IMR-90 (cell line): ENCODE results near the gene MEOX2. TPM values are rescaled to one million over a fixed set of nuclear protein-coding genes. Genes with fewer than 3 reads are reported as not detected.

ENCODE experiments used
- ATAC-seq: fragments of 200-7000 bp; cut with Tn5 transposase; 2 replicates; pipeline ENCODE4 v1.9.1; 2020; ENCODE audit warnings: low read depth, mild to moderate bottlenecking, moderate library complexity
- BruUV-seq: library from RNA; stranded (reverse); fragments of 400-500 nt; replicated peaks from 2 replicates; lab custom pipeline; 2021; lab: Mats Ljungman, UMichigan
- CTCF ChIA-PET: fragments of 300-600 bp; formaldehyde crosslinking; extraction: SDS; loops from one replicate; lab custom pipeline; 2021; ENCODE audit warnings: antibody characterized with exemption; lab: Yijun Ruan, JAX
- POLR2A ChIA-PET: fragments of 300-600 bp; sonication (Branson Sonifier 250); formaldehyde crosslinking; loops from one replicate; lab custom pipeline; 2022; ENCODE audit warnings: antibody characterized with exemption; ENCODE audit not compliant: unreplicated experiment; lab: Charles Lee
- DNase-seq: peaks from one replicate; pipeline ENCODE4 v3.0.0; 2013
- H2AFZ ChIP-seq: replicated peaks from 2 replicates; pipeline ENCODE3; 2013; ENCODE audit warnings: low read length, mild to moderate bottlenecking; ENCODE audit not compliant: poor library complexity
- H2AK5ac ChIP-seq: 2 replicates; pipeline ENCODE4 v1.6.1; 2013; ENCODE audit warnings: low read depth, low read length, inconsistent platforms
- H2AK9ac ChIP-seq: replicated peaks from 2 replicates; pipeline ENCODE3; 2013; ENCODE audit warnings: mild to moderate bottlenecking, low read depth, low read length, moderate library complexity; ENCODE audit not compliant: poor library complexity
- H2BK120ac ChIP-seq: 2 replicates; pipeline ENCODE4 v1.6.1; 2013; ENCODE audit warnings: low read depth, low read length, inconsistent platforms
- H2BK15ac ChIP-seq: 3 replicates; pipeline ENCODE4 v1.6.1; 2013; ENCODE audit warnings: low read depth, low read length, inconsistent platforms
- H2BK20ac ChIP-seq: 2 replicates; pipeline ENCODE4 v1.6.1; 2013; ENCODE audit warnings: low read depth, mild to moderate bottlenecking, inconsistent platforms, low read length, moderate library complexity
- H2BK5ac ChIP-seq: 2 replicates; pipeline ENCODE4 v1.6.1; 2013; ENCODE audit warnings: mild to moderate bottlenecking, low read depth, low read length, inconsistent platforms; ENCODE audit not compliant: poor library complexity, severe bottlenecking
- H3K14ac ChIP-seq: replicated peaks from 2 replicates; pipeline ENCODE4 v1.6.1; 2013; ENCODE audit warnings: low read depth, low read length, inconsistent platforms
- H3K18ac ChIP-seq: 2 replicates; pipeline ENCODE4 v1.6.1; 2013; ENCODE audit warnings: low read depth, low read length, control low read depth
- H3K23ac ChIP-seq: 2 replicates; pipeline ENCODE4 v1.6.1; 2013; ENCODE audit warnings: low read depth, low read length, inconsistent platforms
- H3K27ac ChIP-seq: 2 replicates; pipeline ENCODE4 v1.5.1; 2013; ENCODE audit warnings: mild to moderate bottlenecking, control low read depth, low read length; ENCODE audit not compliant: insufficient read depth
- H3K27me3 ChIP-seq: 2 replicates; pipeline ENCODE4 v1.6.1; 2013; ENCODE audit warnings: low read length; ENCODE audit not compliant: control insufficient read depth, insufficient read depth
- H3K36me3 ChIP-seq: 2 replicates; pipeline ENCODE4 v1.6.1; 2013; ENCODE audit warnings: low read length, mixed read lengths; ENCODE audit not compliant: control insufficient read depth, insufficient read depth
- H3K4ac ChIP-seq: 2 replicates; pipeline ENCODE4 v1.6.1; 2013; ENCODE audit warnings: low read depth, low read length, inconsistent platforms
- H3K4me1 ChIP-seq: 2 replicates; pipeline ENCODE4 v1.6.1; 2013; ENCODE audit warnings: low read length, mixed read lengths; ENCODE audit not compliant: control insufficient read depth, insufficient read depth
- H3K4me2 ChIP-seq: 2 replicates; pipeline ENCODE4 v1.6.1; 2013; ENCODE audit warnings: low read depth, mild to moderate bottlenecking, control low read depth, low read length, moderate library complexity
- H3K4me3 ChIP-seq: 2 replicates; pipeline ENCODE4 v1.5.1; 2013; ENCODE audit warnings: low read depth, mild to moderate bottlenecking, control low read depth, low read length, moderate library complexity; ENCODE audit not compliant: insufficient read depth
- H3K56ac ChIP-seq: 2 replicates; pipeline ENCODE4 v1.6.1; 2013; ENCODE audit warnings: low read length, inconsistent platforms; ENCODE audit not compliant: insufficient read depth; ENCODE audit errors: extremely low read depth
- H3K79me1 ChIP-seq, 2 experiments: 2 replicates each; pipeline ENCODE4 v1.6.1; 2013; ENCODE audit warnings: low read length in 2 of 2, inconsistent platforms in 1 of 2, low read depth in 1 of 2
- H3K9ac ChIP-seq: 2 replicates; pipeline ENCODE4 v1.6.1; 2013; ENCODE audit warnings: low read depth, low read length, control low read depth
- H3K9me1 ChIP-seq: 2 replicates; pipeline ENCODE4 v1.6.1; 2013; ENCODE audit warnings: low read length, inconsistent platforms; ENCODE audit not compliant: insufficient read depth
- H3K9me3 ChIP-seq: 2 replicates; pipeline ENCODE4 v1.6.1; 2013; ENCODE audit warnings: low read length; ENCODE audit not compliant: control insufficient read depth, insufficient read depth
- H4K20me1 ChIP-seq: 2 replicates; pipeline ENCODE4 v1.6.1; 2013; ENCODE audit warnings: low read length, inconsistent platforms; ENCODE audit not compliant: insufficient read depth
- H4K5ac ChIP-seq: 2 replicates; pipeline ENCODE4 v1.6.1; 2013; ENCODE audit warnings: mild to moderate bottlenecking, low read depth, low read length, control low read depth
- H4K8ac ChIP-seq, 2 experiments: 2 replicates each; pipeline ENCODE4 v1.6.1; 2013; ENCODE audit warnings: low read depth in 2 of 2, low read length in 2 of 2, control low read depth in 1 of 2, inconsistent platforms in 1 of 2
- H4K91ac ChIP-seq: 2 replicates; pipeline ENCODE4 v1.6.1; 2013; ENCODE audit warnings: low read depth, low read length, inconsistent platforms; ENCODE audit not compliant: insufficient read depth
- CEBPB ChIP-seq: IDR thresholded peaks from 2 replicates; pipeline ENCODE4 v1.6.1; 2012; ENCODE audit warnings: low read depth, low read length, improper control_type of control experiment
- CHD1 ChIP-seq: IDR thresholded peaks from 2 replicates; pipeline ENCODE4 v1.6.1; 2012; ENCODE audit warnings: low read depth, low read length, improper control_type of control experiment
- CTCF ChIP-seq: conservative IDR thresholded peaks from 2 replicates; pipeline ENCODE4 v1.5.1; 2012; ENCODE audit warnings: mild to moderate bottlenecking, low read depth, low read length, improper control_type of control experiment
- ELK1 ChIP-seq: fragments of 150-350 bp; IDR thresholded peaks from 2 replicates; pipeline ENCODE4 v1.6.1; 2016; ENCODE audit warnings: low read depth, mild to moderate bottlenecking, low read length, moderate library complexity, borderline replicate concordance
- FOS ChIP-seq: fragments of 150-350 bp; IDR thresholded peaks from 2 replicates; pipeline ENCODE4 v1.6.1; 2016; ENCODE audit warnings: low read depth, low read length
- MAFK ChIP-seq: IDR thresholded peaks from 2 replicates; pipeline ENCODE4 v1.6.1; 2012; ENCODE audit warnings: low read depth, low read length, improper control_type of control experiment
- MXI1 ChIP-seq: IDR thresholded peaks from 2 replicates; pipeline ENCODE4 v1.6.1; 2012; ENCODE audit warnings: low read depth, mild to moderate bottlenecking, low read length, moderate library complexity, borderline replicate concordance
- NFE2L2 ChIP-seq: fragments of 150-350 bp; IDR thresholded peaks from 2 replicates; pipeline ENCODE4 v1.6.1; 2016; ENCODE audit warnings: low read depth, mild to moderate bottlenecking, low read length
- RCOR1 ChIP-seq: IDR thresholded peaks from 2 replicates; pipeline ENCODE4 v1.6.1; 2012; ENCODE audit warnings: mild to moderate bottlenecking, low read length, improper control_type of control experiment; ENCODE audit not compliant: insufficient replicate concordance
- RFX5 ChIP-seq: IDR thresholded peaks from 2 replicates; pipeline ENCODE4 v1.8.0; 2012; ENCODE audit warnings: low read depth, mild to moderate bottlenecking, low read length, moderate library complexity
- SMC3 ChIP-seq: fragments of 150-350 bp; IDR thresholded peaks from 2 replicates; pipeline ENCODE4 v1.6.1; 2016; ENCODE audit warnings: low read depth, mild to moderate bottlenecking, antibody characterized with exemption, low read length, moderate library complexity
- USF2 ChIP-seq: fragments of 150-350 bp; IDR thresholded peaks from 2 replicates; pipeline ENCODE4 v1.6.1; 2017; ENCODE audit warnings: mild to moderate bottlenecking, antibody characterized with exemption, low read length, low read depth
- WGBS, 2 experiments: methylation state at CpG; one replicate each; pipeline versions ENCODE4 v1.1.5 to v1.1.7; 2013; ENCODE audit warnings: missing lambda C conversion rate in 2 of 2; ENCODE audit not compliant: insufficient read length in 1 of 2; ENCODE audit errors: extremely low coverage in 2 of 2; 5-methylcytosine and 5-hydroxymethylcytosine counted together
- dilution Hi-C: fragments of 300-500 bp; cut with HindIII; formaldehyde crosslinking; loops from one replicate; pipeline ENCODE4 v1.14.3; 2018; ENCODE audit warnings: low sequenced_read_pairs; ENCODE audit not compliant: unreplicated experiment
- in situ Hi-C: fragments of 300-500 bp; cut with MboI; formaldehyde crosslinking; loops from 3 replicates; pipeline ENCODE4 v1.14.3; 2019; ENCODE audit warnings: low sequenced_read_pairs, inconsistent platforms, mixed read lengths
- intact Hi-C: fragments of 100-400 bp; cut with micrococcal nuclease; formaldehyde crosslinking; loops from 2 replicates; pipeline ENCODE4 v1.10.0; 2022
- polyA plus RNA-seq, 3 experiments: library from polyadenylated mRNA; depleted of rRNA; stranded (reverse); fragments of >200 nt; gene quantifications; 2 replicates each; pipeline ENCODE4 v1.2.3, GENCODE V29; 2012; ENCODE audit warnings: low replicate concordance in 1 of 3
- total RNA-seq: library from RNA; depleted of rRNA; stranded (reverse); fragments of >200 nt; gene quantifications from 2 replicates; pipeline ENCODE4 v1.2.3, GENCODE V29; 2012

The MEOX2 gene
- total and polyA plus RNA-seq, 2 of the 4 experiments (the other 2 are of a cell fraction) = under 0.01 TPM; not detected in 1

- ChIA-PET CTCF (interaction anchor here (0.6 kb wide), 2 partner anchors 118 to 127 kb away, joined by 3 to 5 read pairs; no protein-coding TSS in a partner anchor), POLR2A (no interaction called here)
- TF ChIP-seq MXI1 = no peak
- TF ChIP-seq RFX5 = no peak
- no peak for TF ChIP-seq MAFK
- TF ChIP-seq SMC3 = no peak
- no peak for TF ChIP-seq CEBPB
- no peak for TF ChIP-seq CHD1
- no peak for TF ChIP-seq NFE2L2
- no peak for TF ChIP-seq USF2
- no peak for TF ChIP-seq RCOR1
- no peak for TF ChIP-seq CTCF
- no peak for TF ChIP-seq ELK1
- no peak for TF ChIP-seq FOS
- Histone ChIP-seq H2BK20ac (no peak overlapping the region), H3K9ac (no peak overlapping the region), H4K8ac (no peak overlapping the region), H2AFZ (no peak overlapping the region), H3K23ac (no peak overlapping the region), H3K14ac (no peak overlapping the region), H3K4me1 (no peaks in the 10 kb centered on the region), H3K9me3 (peaks cover 5% of the 10 kb centered on the region; the same call in 1 of the 2 replicates), H3K27me3 (peaks cover 46% of the 10 kb centered on the region), H2BK15ac (no peak overlapping the region), H3K27ac (no peak overlapping the region), H4K91ac (no peak overlapping the region), H3K18ac (no peak overlapping the region), H3K4me3 (no peak overlapping the region), H2BK5ac (no peak overlapping the region), H3K79me1 (no peaks in the 10 kb centered on the region), H3K4ac (no peak overlapping the region), H2AK9ac (no peak overlapping the region), H3K56ac (no peak overlapping the region), H3K36me3 (no peaks in the 10 kb centered on the region), H3K9me1 (no peaks in the 10 kb centered on the region), H4K5ac (no peak overlapping the region), H2AK5ac (no peak overlapping the region), H2BK120ac (no peak overlapping the region), H4K20me1 (no peaks in the 10 kb centered on the region), H3K4me2 (no peak overlapping the region)
- DNase-seq = no peak
- in situ Hi-C loops (no loop called here), dilution Hi-C loops (no loop called here), intact Hi-C loops (no loop called here)
- ATAC-seq = no peak
- no TSS peak for BruUV-seq
- WGBS, 2 experiments = 35% methylated on average over 8 of the region's 21 CpGs; no CpG with 5 or more reads in 1 of the 2 experiments
Measured at GRCh38 chr7:15687546-15688278, 1.2 kb upstream of the MEOX2 start.
